Transverse colon (tissue), 4 donors: ENCODE measurements around the gene THSD4. TPM values are rescaled to one million over a fixed set of nuclear protein-coding genes. Genes with fewer than 3 reads are reported as not detected.

Experiments
- DNase-seq: peaks from one replicate; pipeline ENCODE4 v3.0.0-alpha.2; 2019
- H3K27ac ChIP-seq, 4 donors: fragments of 200-600 bp; sonication (generic); 2 replicates each; pipeline ENCODE4 v1.5.1; 2016 to 2018; ENCODE audit warnings: inconsistent platforms in 4 of 4
- H3K27me3 ChIP-seq: fragments of 200-600 bp; sonication (generic); 2 replicates; pipeline ENCODE4 v1.5.1; 2017; ENCODE audit warnings: inconsistent platforms
- H3K36me3 ChIP-seq, 4 donors: fragments of 200-600 bp; sonication (generic); 2 replicates each; pipeline ENCODE4 v1.5.1; 2017 to 2019; ENCODE audit warnings: inconsistent platforms in 4 of 4
- H3K4me1 ChIP-seq, 4 donors: fragments of 200-600 bp; sonication (generic); 2 replicates each; pipeline ENCODE4 v1.5.1; 2017 to 2020; ENCODE audit warnings: inconsistent platforms in 4 of 4
- H3K4me3 ChIP-seq, 4 donors: fragments of 200-600 bp; sonication (generic); 1 replicate in 1 of 4; 2 replicates in 3 of 4; pipeline versions ENCODE4 v1.5.1 to v1.6.1; 2017 to 2019; ENCODE audit warnings: inconsistent platforms in 4 of 4
- H3K9me3 ChIP-seq, 2 donors: fragments of 200-600 bp; sonication (generic); 2 replicates each; pipeline ENCODE4 v1.5.1; 2017 to 2019; ENCODE audit warnings: inconsistent platforms in 2 of 2
- EP300 ChIP-seq: sonication (generic); formaldehyde crosslinking; IDR thresholded peaks from one replicate; pipeline ENCODE4 v1.6.1; 2017; ENCODE audit warnings: antibody characterized with exemption, low read depth
- POLR2A ChIP-seq: fragments of 450-650 bp; IDR thresholded peaks from one replicate; pipeline ENCODE4 v1.6.1; 2016; ENCODE audit warnings: antibody characterized with exemption, mild to moderate bottlenecking, moderate library complexity
- POLR2AphosphoS5 ChIP-seq, 3 donors: sonication (generic); formaldehyde crosslinking; IDR thresholded peaks; one replicate each; pipeline ENCODE4 v1.6.1; 2016; ENCODE audit warnings: antibody characterized with exemption in 3 of 3
- WGBS, 2 donors: methylation state at CpG; one replicate each; pipeline ENCODE4 v1.1.5; 2018; ENCODE audit warnings: low coverage in 1 of 2; 5-methylcytosine and 5-hydroxymethylcytosine counted together
- in situ Hi-C, 4 donors: fragments of 200-750 bp; cut with MboI; loops; one replicate each; pipeline versions ENCODE4 v1.15.0 to v1.15.1; 2017; ENCODE audit warnings: low sequenced_read_pairs in 3 of 4, low pct_ligation_motif_present in 1 of 4, low pct_unique_long_range_greater_than_20kb in 1 of 4
- intact Hi-C: fragments of 100-400 bp; cut with DNase I; formaldehyde crosslinking; loops from one replicate; pipeline ENCODE4 v1.15.1; 2023; ENCODE audit warnings: low total_unique reads
- total RNA-seq, 4 donors: library from RNA; depleted of rRNA; stranded (reverse); fragments of >200 nt; gene quantifications; one replicate each; pipeline ENCODE4 v1.1.0, GENCODE V29; 2016
- TF ChIP-seq, protein P1 (sequence below), 5 experiments: fragments of 200-600 bp in 3 of 5; fragments of 450-650 bp in 2 of 5; sonication (generic) in 3 of 5; IDR thresholded peaks; 1 replicate in 2 of 5; 2 replicates in 3 of 5; pipeline ENCODE4 v1.5.1; 2016 to 2017; ENCODE audit warnings: antibody characterized with exemption in 5 of 5, inconsistent platforms in 3 of 5, mild to moderate bottlenecking in 2 of 5, moderate library complexity in 1 of 5

THSD4 gene
- total RNA-seq, 4 donors from 2014 or later, result 13.3 to 57.2 (median 47.4) TPM

DNA sequence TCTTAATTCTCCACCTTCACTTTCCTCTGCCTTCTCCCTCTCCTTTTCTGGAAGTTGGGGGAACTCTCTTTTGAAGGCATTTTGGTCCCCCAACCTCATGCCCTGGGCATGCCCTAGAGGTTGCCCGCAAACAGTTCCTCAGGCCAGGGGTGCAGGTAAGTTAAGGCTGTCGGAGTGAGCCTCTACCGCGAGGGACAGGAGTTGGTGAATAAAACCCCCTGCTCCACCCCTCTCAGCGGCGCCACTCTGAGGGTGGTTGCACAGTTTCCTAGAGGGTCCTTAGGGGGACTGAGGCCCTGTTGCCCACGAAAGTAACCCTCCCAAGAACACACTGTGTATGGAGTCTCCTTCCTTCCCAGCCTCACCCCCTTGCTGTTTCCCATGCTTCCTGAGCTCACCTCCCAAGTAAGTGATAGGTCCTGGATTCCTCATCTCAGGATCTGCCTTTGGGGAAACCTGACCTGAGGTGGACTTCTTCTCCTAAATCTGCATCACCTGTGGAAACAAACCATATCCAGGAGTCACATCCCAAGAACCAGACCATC is 23.1 kb upstream of the THSD4 start:
- TF ChIP-seq, protein P1, sequence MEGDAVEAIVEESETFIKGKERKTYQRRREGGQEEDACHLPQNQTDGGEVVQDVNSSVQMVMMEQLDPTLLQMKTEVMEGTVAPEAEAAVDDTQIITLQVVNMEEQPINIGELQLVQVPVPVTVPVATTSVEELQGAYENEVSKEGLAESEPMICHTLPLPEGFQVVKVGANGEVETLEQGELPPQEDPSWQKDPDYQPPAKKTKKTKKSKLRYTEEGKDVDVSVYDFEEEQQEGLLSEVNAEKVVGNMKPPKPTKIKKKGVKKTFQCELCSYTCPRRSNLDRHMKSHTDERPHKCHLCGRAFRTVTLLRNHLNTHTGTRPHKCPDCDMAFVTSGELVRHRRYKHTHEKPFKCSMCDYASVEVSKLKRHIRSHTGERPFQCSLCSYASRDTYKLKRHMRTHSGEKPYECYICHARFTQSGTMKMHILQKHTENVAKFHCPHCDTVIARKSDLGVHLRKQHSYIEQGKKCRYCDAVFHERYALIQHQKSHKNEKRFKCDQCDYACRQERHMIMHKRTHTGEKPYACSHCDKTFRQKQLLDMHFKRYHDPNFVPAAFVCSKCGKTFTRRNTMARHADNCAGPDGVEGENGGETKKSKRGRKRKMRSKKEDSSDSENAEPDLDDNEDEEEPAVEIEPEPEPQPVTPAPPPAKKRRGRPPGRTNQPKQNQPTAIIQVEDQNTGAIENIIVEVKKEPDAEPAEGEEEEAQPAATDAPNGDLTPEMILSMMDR (IDR thresholded peaks at IDR 0.05), result no peak
- TF ChIP-seq EP300, result no peak
- TF ChIP-seq POLR2A, result no peak
- 90% methylated on average over 7 of the region's 7 CpGs; no CpG with 5 or more reads in 1 of the 2 donors for WGBS, 2 donors

DNA sequence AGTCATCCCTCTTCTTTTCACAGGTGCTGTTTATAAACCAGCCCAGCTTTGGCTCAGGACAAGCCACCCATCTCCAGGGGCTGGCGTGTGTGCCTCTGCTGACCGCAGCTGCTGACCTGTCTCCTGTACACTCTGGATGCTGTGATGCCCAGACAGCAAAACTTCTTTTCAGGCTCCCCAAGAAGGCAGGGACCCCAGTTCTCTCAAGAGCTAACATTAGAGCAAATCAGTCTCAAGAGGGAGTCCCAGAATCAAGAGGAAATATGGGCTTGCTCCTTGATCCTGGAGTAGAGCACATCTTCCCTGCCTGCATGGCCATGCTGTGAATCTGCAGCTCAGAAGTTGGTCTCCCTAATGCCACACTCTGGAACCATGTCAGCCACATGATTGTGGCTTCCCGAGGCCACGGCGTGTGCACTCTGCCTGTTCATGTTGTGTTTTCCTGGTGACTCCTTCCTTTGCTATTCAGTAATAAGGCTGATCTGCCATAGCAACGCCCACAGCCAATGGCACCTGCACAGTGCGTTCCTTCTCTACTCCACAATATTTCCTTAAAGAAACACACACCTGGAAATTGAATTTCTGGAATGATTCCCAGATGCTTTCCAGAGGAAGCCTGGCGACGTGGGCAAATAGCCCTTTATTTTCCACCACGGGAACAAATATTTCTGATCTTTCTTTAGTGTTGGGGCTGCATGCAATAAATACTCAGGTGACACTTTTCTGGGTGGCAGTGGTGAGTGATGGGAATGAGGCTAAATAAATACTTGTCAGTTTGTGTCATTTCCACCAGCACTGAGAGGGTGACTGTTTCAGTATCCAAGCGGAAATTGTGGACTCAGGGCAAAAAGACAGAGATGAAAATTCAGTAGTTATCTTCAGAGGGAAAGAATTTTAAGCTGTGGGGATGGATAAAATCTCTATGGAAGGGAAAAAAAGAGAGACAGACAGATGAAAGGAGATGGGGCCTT is 21.9 kb upstream of the THSD4 start:
- DNase-seq, result peak; percentile 72

More for the DNA sequence above, 23.1 kb upstream of the THSD4 start:
- no peak overlapping the region for H3K27ac ChIP-seq
- peaks cover 0 to 6% (median 0%) of the 10 kb centered on the region in 4 donors for H3K4me1 ChIP-seq
- peaks cover 0 to 7% of the 10 kb centered on the region in 2 donors for H3K9me3 ChIP-seq
- H3K27me3 ChIP-seq, result no peaks in the 10 kb centered on the region
- in situ Hi-C loops (no loop called here), intact Hi-C loops (no loop called here)
- H3K4me3 ChIP-seq, result no peak overlapping the region
- H3K36me3 ChIP-seq, result no peaks in the 10 kb centered on the region
- no peak for DNase-seq

DNA sequence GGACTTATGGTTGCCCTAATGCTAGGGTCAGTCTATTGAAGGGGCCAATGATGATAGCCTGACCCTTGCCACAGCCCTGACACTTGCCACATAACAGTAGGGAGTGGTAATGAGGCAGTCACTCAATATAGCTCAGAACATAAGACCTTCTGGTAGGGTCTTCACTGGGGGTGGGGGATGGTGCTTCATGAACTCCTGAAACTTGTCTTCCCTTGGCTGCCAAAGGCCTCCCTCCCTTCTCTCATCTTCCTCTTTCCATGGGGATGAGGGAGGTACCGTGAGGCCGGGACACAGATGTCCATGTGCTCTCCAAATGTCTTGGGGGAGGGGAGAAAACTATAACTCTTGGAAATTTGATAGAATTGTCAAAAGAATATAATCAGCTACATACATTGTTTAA is 21.1 kb upstream of the THSD4 start:
- no peaks in the 10 kb centered on the region for H3K27me3 ChIP-seq
- in situ Hi-C loops, result no loop called here
- peaks cover 0 to under 1% of the 10 kb centered on the region in 2 donors for H3K9me3 ChIP-seq
- intact Hi-C loops, result no loop called here
- peaks cover 0 to 6% (median 0%) of the 10 kb centered on the region in 4 donors for H3K4me1 ChIP-seq
- WGBS, 2 donors, result 71 to 100% methylated on average over 2 of the region's 2 CpGs
- no peak overlapping the region for H3K4me3 ChIP-seq
- no peak for TF ChIP-seq POLR2A
- TF ChIP-seq, protein P1 (IDR thresholded peaks at IDR 0.05), result no peak
- no peak for TF ChIP-seq POLR2AphosphoS5 (IDR thresholded peaks at IDR 0.05)
- TF ChIP-seq EP300, result no peak
- no peak overlapping the region for H3K27ac ChIP-seq
- DNase-seq, result no peak
- no peaks in the 10 kb centered on the region for H3K36me3 ChIP-seq

More for the DNA sequence above, 21.9 kb upstream of the THSD4 start:
- WGBS, 2 donors, result 42 to 72% methylated on average over 6 to 11 of the region's 11 CpGs
- Histone ChIP-seq H3K4me1 (peaks cover 0 to 6% (median 0%) of the 10 kb centered on the region in 4 donors), H3K36me3 (no peaks in the 10 kb centered on the region), H3K9me3 (peaks cover 0 to 7% of the 10 kb centered on the region in 2 donors), H3K4me3 (no peak overlapping the region), H3K27me3 (no peaks in the 10 kb centered on the region), H3K27ac (peak overlapping the region; percentile 12 to 66 (median 60))
- intact Hi-C loops, result no loop called here
- peak; percentile 16 to 78 (median 48) for TF ChIP-seq POLR2AphosphoS5 (IDR thresholded peaks at IDR 0.05)
- no peak for TF ChIP-seq EP300
- TF ChIP-seq, protein P1 (IDR thresholded peaks at IDR 0.05), result no peak
- peak; percentile 39 for TF ChIP-seq POLR2A
- in situ Hi-C loops, result no loop called here

DNA sequence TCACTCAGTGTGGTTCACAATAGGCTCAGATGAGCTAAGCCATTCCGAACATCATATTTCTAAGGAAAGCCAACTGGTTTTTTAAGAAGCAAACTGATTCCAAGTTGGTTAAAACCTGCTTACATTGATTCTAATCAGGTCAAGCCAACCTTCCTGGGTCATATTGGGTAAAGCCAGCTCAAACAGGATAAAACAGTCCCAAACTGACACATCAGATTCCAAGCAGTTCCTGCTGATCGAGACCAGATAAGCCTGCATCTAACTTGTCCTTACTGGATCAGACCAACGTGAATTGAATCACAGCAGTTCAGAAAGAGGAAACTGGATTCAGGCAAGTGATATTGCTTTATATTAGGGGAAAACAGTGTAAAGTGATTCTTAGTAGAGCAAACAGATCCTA is 18.6 kb upstream of the THSD4 start:
- WGBS, 2 donors, result 46 to 100% methylated on average over 1 to 3 of the region's 3 CpGs
- TF ChIP-seq POLR2A (no peak), POLR2AphosphoS5 (IDR thresholded peaks at IDR 0.05) (no peak), EP300 (no peak)
- TF ChIP-seq, protein P1 (IDR thresholded peaks at IDR 0.05), result no peak
- in situ Hi-C loops, result no loop called here

More for the DNA sequence above, 18.6 kb upstream of the THSD4 start:
- Histone ChIP-seq H3K27me3 (no peaks in the 10 kb centered on the region), H3K4me1 (peaks cover 0 to 6% (median 0%) of the 10 kb centered on the region in 4 donors), H3K9me3 (no peaks in the 10 kb centered on the region), H3K4me3 (no peak overlapping the region), H3K27ac (no peak overlapping the region), H3K36me3 (no peaks in the 10 kb centered on the region)
- DNase-seq, result no peak
- intact Hi-C loops, result no loop called here
